H7 (cell line): ENCODE results near the gene PGM1. TPM values are rescaled to one million over a fixed set of nuclear protein-coding genes. Genes with fewer than 3 reads are reported as not detected.

ENCODE experiments used
- DNase-seq: peaks from one replicate; pipeline ENCODE4 v3.0.0; 2012
- H3K27me3 ChIP-seq: 2 replicates; pipeline ENCODE4 v1.6.0; 2011; ENCODE audit warnings: mild to moderate bottlenecking, low read length; ENCODE audit not compliant: control insufficient read depth, insufficient read depth
- H3K36me3 ChIP-seq: replicated peaks from 2 replicates; pipeline ENCODE4 v1.5.1; 2011; ENCODE audit warnings: low read length; ENCODE audit not compliant: control insufficient read depth, insufficient read depth
- H3K4me3 ChIP-seq: 2 replicates; pipeline ENCODE4 v1.5.1; 2011; ENCODE audit warnings: low read depth, mild to moderate bottlenecking, control low read depth, low read length, moderate library complexity; ENCODE audit not compliant: insufficient read depth
- total RNA-seq: library from RNA; depleted of rRNA; stranded (reverse); fragments of >200 nt; shearing (Covaris generic); gene quantifications from 2 replicates; pipeline ENCODE4 v1.2.3, GENCODE V29; 2014

Gene PGM1
- total RNA-seq, 1 experiment from 2014 or later = 170 TPM

DNA sequence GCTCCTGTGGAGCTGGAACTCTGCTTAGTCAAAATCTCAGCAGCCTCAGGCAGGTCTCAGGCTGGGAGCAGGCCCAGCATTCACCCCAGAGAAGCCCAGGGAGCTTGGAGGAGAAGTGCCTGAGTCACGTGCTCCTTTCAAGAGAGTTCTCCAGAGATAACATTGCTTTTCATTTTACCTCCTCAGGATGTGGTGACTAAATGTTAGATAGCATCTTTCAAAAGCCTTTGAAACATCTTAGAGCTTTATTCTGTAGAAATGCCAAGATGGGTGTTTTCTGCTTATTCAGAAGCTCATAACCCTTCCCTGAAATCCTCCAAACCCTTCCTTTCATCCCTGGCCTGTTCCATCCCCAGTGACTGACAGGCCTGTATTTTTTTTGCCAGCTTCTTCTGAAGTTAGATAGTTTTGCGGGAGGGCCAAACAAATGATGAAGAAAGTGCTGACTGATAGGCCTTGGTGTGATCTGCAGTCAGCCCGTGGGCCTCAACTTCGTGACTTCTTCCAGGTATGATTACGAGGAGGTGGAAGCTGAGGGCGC is 58.0 kb downstream of the PGM1 start:
- Histone ChIP-seq H3K4me3 (no peak overlapping the region), H3K27me3 (no peaks in the 10 kb centered on the region), H3K36me3 (peaks cover 4% of the 10 kb centered on the region)
- DNase-seq = no peak

DNA sequence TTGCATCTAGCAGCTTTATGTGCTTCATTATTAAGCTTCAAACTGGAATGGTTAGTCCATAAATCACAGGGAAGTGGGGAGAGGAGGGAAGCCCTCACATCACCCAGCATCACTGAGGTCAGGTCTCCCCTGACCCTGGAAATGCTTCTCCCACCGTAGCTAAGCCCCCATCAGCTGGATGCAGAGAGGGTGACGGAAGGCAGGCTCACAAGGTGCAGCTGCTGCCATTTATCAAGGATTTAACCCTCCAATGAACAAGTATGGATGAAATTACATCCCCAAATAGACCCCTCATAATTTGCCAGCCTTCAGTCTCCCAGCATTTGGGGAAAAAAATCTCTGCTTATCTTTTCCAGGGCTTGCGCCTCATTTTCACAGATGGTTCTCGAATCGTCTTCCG is 60.8 kb downstream of the PGM1 start:
- Histone ChIP-seq H3K36me3 (peaks cover 4% of the 10 kb centered on the region), H3K4me3 (no peak overlapping the region)

DNA sequence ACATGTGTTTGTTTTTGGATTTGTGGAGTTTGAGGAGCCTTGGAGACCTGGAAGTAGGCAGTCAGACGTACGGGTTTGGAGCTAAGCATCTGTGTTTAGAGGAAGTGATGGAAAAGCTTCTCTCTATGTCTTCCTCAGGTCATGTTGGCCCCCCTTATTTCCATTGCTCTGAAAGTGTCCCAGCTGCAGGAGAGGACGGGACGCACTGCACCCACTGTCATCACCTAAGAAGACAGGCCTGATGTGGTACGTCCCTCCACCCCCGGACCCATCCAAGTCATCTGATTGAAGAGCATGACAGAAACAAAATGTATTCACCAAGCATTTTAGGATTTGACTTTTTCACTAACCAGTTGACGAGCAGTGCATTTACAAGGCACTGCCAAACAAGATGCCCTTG is 66.2 kb downstream of the PGM1 start:
- H3K27me3 ChIP-seq = no peaks in the 10 kb centered on the region
- peaks cover 6% of the 10 kb centered on the region for H3K36me3 ChIP-seq
- no peak for DNase-seq
- H3K4me3 ChIP-seq = no peak overlapping the region

More for the DNA sequence above, 60.8 kb downstream of the PGM1 start:
- no peaks in the 10 kb centered on the region for H3K27me3 ChIP-seq
- no peak for DNase-seq

DNA sequence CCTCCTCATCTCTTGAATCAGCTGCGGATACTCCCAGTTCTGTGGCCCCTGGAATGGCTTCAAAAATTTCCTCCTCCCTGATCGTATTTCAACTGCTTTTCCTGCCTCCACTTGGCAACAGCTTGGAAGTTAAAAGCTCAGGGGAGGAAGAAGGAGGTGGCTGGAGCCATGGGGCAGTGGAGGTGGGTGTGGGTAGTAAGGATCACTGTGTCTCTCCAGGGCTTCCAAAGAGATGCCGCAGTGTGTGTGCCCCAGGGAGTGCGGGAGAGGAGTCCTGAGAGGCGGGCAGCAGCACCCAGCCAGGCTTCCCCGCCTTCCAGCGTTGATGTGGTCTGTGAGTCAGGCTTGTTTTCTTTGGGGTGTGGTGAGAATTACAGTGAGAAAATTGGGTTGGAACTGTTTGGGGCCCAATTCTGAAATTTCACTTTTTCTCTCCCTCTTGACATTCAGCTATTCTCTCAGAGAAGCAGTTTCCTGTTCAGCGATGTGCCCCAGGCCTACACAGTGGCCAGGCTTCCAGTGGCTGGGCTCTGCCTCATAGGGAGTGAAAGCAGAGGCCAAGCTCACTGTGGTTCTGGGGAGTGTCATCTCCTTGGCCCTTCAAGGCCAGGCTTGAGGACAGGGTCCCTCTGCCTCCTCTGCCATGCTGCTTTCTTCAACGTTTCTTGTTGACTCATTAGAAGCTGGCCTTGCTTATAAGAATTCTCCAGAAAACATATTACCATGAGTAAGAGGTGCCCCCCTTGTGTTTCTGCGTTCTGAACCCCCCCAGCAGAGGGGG is 69.0 kb downstream of the PGM1 start:
- DNase-seq = no peak
- H3K27me3 ChIP-seq = no peaks in the 10 kb centered on the region
- peaks cover 2% of the 10 kb centered on the region for H3K36me3 ChIP-seq
- H3K4me3 ChIP-seq = no peak overlapping the region

DNA sequence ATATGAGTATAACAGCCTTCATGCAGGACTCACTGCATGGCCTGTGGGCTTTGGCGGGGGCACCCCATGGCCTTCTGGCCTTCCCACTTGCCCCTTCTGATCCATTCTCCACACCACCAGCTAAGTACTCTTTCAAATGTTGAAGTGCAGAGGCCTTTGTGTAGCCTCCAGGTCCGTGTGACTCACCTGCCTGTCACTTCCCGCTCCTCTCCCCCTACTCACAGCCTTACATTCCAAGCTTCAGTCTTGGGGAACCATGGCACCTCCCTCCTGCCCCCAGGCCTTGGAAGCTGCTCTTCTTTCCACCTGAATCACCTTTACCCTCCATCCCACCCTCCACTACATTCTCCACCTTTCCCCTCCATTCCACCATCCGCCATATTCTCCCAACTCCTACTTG is 69.6 kb downstream of the PGM1 start:
- Histone ChIP-seq H3K27me3 (no peaks in the 10 kb centered on the region), H3K36me3 (peaks cover 2% of the 10 kb centered on the region), H3K4me3 (no peak overlapping the region)
- DNase-seq = peak; percentile 59

DNA sequence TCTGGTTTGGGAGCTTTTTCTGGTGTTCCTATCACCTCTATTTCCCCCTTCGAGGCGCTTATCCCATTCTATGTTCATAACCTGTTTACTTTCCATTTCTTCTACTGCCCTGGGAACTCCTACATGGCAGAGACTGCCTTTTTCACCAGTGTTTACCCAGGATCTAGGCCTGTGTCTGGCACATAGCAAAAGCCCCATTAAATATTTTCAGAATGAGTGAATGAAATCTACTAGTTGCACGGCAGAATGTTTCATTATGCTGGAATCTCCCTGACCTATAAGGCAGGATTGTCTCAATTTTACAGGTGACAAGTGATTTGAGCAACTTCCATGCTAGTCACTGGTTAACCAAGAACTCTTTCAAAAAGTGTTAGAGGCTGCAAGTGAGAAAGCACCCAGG is 70.1 kb downstream of the PGM1 start:
- Histone ChIP-seq H3K36me3 (peaks cover 2% of the 10 kb centered on the region), H3K4me3 (no peak overlapping the region), H3K27me3 (no peaks in the 10 kb centered on the region)
- DNase-seq = no peak

DNA sequence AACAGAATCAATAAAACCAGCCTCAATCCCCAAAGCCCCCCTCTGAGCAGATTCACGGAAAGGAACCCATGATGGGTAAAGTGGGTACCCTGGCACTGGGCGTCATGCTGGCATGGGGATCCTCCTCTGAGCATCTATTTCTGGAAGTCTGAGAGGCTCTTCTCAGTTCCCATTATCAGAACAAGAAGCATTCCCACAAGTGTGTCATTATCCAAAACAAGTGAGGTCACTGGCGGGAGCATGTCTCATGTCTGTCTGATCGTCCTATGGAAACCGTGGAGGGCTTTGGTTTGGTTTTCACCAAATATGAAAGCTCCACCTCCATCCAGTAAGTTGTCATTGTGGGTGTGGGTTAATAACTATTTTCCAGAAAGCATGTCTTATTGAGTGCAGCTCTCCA is 70.7 kb downstream of the PGM1 start:
- no peaks in the 10 kb centered on the region for H3K27me3 ChIP-seq
- DNase-seq = no peak
- H3K36me3 ChIP-seq = peaks cover 2% of the 10 kb centered on the region
- H3K4me3 ChIP-seq = no peak overlapping the region

DNA sequence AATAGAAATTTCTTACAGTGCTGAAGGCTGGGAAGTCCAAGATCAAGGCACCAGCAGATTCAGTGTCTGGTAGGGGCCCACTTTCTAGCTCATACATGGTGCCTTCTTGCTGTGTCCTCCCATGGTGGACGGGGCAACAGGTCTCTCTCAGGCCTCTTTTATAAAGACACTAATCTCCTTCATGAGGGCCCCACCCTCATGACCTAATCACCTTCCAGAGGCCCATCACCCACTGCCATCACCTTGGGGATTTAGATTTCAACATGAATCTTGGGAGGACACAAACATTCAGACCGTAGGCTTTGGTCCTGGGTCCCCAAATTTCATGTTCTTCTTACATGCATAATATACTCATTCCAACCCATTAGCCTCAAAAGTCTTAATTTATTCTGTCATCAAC is 71.5 kb downstream of the PGM1 start:
- Histone ChIP-seq H3K4me3 (no peak overlapping the region), H3K27me3 (no peaks in the 10 kb centered on the region), H3K36me3 (no peaks in the 10 kb centered on the region; the same call in 1 of the 2 replicates)
- DNase-seq = no peak

DNA sequence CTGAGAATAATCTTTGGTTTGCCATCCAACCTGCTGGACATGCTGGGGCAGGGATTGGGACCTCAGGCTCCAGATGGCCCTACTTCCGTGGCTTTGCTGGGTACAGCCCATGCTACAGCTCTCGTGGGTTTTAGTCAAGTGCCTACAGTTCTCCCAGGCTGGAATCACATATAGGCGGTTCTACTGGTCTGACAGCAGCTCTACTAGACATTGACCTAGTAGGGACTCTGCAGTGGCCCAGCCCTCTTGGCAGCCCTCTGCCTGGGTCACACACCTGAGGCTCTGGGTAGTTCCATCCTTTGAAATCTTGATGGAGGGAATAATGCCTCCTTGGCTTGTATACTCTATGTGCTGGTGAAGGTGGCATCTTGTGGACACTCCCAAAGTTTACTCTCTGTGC is 72.2 kb downstream of the PGM1 start:
- H3K36me3 ChIP-seq = no peaks in the 10 kb centered on the region; the same call in 1 of the 2 replicates
- no peaks in the 10 kb centered on the region for H3K27me3 ChIP-seq
- no peak for DNase-seq
- H3K4me3 ChIP-seq = no peak overlapping the region

DNA sequence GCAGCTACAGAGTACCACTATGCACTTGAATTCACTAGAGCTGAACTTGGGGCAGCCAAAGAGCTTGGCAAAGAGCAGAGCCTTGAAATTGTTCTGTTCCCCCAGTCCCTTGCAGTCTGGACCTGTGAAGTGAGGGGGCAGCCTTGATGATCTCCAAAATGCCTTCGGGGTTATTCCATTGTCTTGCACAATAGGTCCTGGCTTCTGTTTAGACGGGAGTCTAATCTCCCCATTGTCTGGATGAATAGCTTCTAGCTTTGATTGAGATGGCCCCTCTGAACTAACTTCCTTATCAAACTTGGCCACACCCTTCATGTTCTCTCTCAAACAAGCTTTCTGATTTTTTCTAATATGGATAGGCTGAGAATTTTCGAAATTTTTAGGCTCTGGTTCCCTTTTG is 72.6 kb downstream of the PGM1 start:
- no peaks in the 10 kb centered on the region for H3K27me3 ChIP-seq
- no peaks in the 10 kb centered on the region; the same call in 1 of the 2 replicates for H3K36me3 ChIP-seq
- H3K4me3 ChIP-seq = no peak overlapping the region
- DNase-seq = no peak

DNA sequence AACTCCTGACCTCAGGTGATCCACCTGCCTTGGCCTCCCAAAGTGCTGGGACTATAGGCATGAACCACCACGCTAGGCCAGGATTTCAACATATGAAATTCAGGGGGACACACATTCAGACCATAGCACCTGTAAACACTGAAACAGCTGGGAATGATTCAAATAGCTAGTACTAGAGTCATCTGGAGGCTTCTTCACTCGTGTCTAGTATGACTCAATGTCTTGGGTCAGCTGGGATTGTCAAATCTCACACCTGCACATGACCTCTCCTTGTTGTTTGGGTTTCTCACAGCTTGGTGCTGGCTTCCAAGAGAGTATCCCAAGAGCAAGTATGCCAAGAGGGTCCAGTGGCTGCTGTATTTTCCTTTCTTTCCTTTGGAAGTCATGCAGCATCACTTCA is 75.1 kb downstream of the PGM1 start:
- DNase-seq = no peak
- no peak overlapping the region for H3K4me3 ChIP-seq
- H3K36me3 ChIP-seq = no peaks in the 10 kb centered on the region
- H3K27me3 ChIP-seq = no peaks in the 10 kb centered on the region

DNA sequence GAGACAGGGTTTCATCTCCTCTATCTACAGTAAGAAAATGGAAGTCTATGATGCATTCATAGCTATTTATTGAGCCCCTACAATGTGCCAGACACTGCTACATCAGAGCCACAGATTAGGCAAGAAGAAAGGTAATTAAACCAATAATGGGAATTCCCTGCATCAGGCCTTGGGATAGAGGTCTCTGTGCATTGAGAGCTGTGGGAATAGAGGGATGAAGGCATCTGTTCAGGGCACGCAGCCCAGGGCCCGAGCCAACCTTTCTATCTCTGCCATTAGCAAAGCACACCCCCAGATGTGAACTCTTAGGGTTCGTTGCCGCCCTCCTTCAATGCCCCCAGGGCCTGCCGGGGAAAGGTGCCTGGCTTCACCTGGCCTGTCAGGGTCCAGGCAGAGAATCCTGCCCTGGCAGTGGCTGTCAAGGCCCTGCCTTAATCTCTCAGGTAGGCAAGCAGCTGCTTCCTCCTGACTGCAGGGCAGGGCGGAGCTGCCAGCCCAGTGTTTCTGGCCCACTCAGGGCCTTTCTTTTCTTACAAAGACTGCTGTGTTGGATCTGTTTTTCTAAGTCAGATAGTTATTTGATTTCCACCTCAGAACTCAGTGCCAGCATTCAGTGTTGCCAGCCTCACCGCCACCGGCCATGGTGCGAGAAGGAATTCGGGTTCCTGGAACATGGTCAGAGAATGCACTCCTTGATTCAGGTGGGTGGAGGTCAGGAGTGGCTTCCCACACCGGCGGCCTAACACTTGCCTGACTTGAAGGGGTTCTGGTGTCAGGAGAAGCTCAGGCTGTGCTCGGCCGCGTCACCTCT is 76.1 kb downstream of the PGM1 start:
- no peaks in the 10 kb centered on the region for H3K36me3 ChIP-seq
- H3K4me3 ChIP-seq = no peak overlapping the region
- DNase-seq = no peak
- no peaks in the 10 kb centered on the region for H3K27me3 ChIP-seq

DNA sequence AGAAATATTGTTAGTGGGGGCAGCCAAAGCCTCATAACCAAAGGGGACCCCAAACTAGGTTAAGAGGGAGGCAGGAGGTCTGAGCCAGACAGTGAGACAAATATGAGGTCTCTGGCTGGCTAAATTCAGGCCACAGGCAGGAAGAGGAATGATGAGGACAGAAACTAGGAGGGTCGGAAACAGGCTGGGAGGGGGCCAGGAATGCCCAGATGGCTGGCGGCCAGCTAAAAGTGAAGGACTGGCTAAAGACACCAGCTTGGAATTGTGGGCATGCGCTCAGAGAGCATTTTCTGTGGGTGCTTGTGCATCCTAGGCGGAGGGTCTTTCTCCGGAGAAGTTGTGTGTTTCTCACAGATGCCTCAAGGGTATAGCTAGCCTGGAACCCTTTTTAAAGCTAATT is 77.0 kb downstream of the PGM1 start:
- Histone ChIP-seq H3K4me3 (no peak overlapping the region), H3K27me3 (no peaks in the 10 kb centered on the region), H3K36me3 (no peaks in the 10 kb centered on the region)
- no peak for DNase-seq

DNA sequence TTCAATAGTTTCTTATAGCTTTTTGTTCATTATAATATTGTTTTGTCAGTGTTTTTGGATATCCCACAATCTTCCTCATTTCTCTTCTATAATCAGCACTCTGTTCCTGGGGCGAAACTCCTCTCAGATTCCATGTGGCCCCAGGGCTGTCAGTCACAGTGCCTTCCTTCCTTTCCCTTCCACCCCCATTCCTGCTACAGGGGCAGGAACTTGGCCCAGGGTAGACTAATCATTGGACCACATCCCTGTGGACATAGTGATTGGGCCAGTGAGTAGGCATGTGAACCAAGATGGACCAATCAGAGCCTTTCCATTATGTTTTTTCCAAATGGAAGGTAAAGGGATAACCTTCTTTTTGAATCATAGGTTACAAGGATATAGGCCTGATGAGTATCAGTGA is 78.3 kb downstream of the PGM1 start:
- no peaks in the 10 kb centered on the region for H3K36me3 ChIP-seq
- peak; percentile 46 for DNase-seq
- H3K27me3 ChIP-seq = no peaks in the 10 kb centered on the region
- H3K4me3 ChIP-seq = no peak overlapping the region
